Measurements from ENCODE around the gene CCK.

CCK gene

GRCh38 chr3:42225486-42226363 is 40.3 kb downstream of the CCK start:
- no peak for DNase-seq (ENCODE audit: low read depth in 2 of 2)

GRCh38 chr3:42224658-42225421 is 41.1 kb downstream of the CCK start:
- DNase-seq (ENCODE audit: low read depth in 2 of 2): no peak

GRCh38 chr3:42224178-42224577 is 41.8 kb downstream of the CCK start:
- no peak for DNase-seq (ENCODE audit: low read depth in 2 of 2)

- no peak for DNase-seq (ENCODE audit: low read depth in 2 of 2)
Measured at GRCh38 chr3:42222942-42223693, 42.9 kb downstream of the CCK start.

GRCh38 chr3:42220436-42221121 is 45.4 kb downstream of the CCK start:
- no peak for DNase-seq (ENCODE audit: low read depth in 2 of 2)

- no peak for DNase-seq (ENCODE audit: low read depth in 2 of 2)
Measured at GRCh38 chr3:42216931-42217333, 49.1 kb downstream of the CCK start.

- no peak for DNase-seq (ENCODE audit: low read depth in 2 of 2)
Measured at GRCh38 chr3:42216302-42216701, 49.7 kb downstream of the CCK start.

GRCh38 chr3:42214565-42215283 is 51.3 kb downstream of the CCK start:
- no peak for DNase-seq (ENCODE audit: low read depth in 2 of 2)

- no peak for DNase-seq (ENCODE audit: low read depth in 2 of 2)
Measured at GRCh38 chr3:42214064-42214463, 51.9 kb downstream of the CCK start.

GRCh38 chr3:42213417-42213816 is 52.6 kb downstream of the CCK start:
- no peak for DNase-seq (ENCODE audit: low read depth in 2 of 2)

GRCh38 chr3:42210726-42211125 is 55.3 kb downstream of the CCK start:
- no peak for DNase-seq (ENCODE audit: low read depth in 2 of 2)

GRCh38 chr3:42209917-42210316 is 56.1 kb downstream of the CCK start:
- no peak for DNase-seq (ENCODE audit: low read depth in 2 of 2)

Measured in activated CD8-positive, alpha-beta memory T cell treated with anti-CD3 and anti-CD28 coated beads for 4 hours (primary cell).